K562 (cell line): ENCODE data around the gene MIDN. TPM values are rescaled to one million over a fixed set of nuclear protein-coding genes. Genes with fewer than 3 reads are reported as not detected.

Source experiments
- ARID2 ChIP-seq: fragments of 450-650 bp; IDR thresholded peaks from 2 replicates; pipeline ENCODE4 v1.6.1; 2017; ENCODE audit warnings: antibody characterized with exemption, mild to moderate bottlenecking
- CCAR2 ChIP-seq: fragments of 200-400 bp; formaldehyde crosslinking; IDR thresholded peaks from 2 replicates; pipeline ENCODE4 v1.6.1; 2017; ENCODE audit warnings: mild to moderate bottlenecking, low read depth, low read length
- COPS2 ChIP-seq: fragments of 450-650 bp; conservative IDR thresholded peaks from 2 replicates; pipeline ENCODE4 v1.6.1; 2016; ENCODE audit warnings: mild to moderate bottlenecking, moderate library complexity
- CTCF ChIP-seq, 3 experiments: IDR thresholded peaks in 2 of 3; conservative IDR thresholded peaks in 1 of 3; 2 replicates each; pipeline ENCODE4 v1.5.1; 2011 to 2012; ENCODE audit warnings: low read length in 3 of 3, mild to moderate bottlenecking in 3 of 3, control low read depth in 2 of 3, improper control_type of control experiment in 1 of 3, inconsistent platforms in 1 of 3, low read depth in 1 of 3, mixed read lengths in 1 of 3, moderate library complexity in 1 of 3; ENCODE audit not compliant: insufficient read depth in 2 of 3
- FOXK2 ChIP-seq, 2 experiments: fragments of 450-650 bp; IDR thresholded peaks in 1 of 2; conservative IDR thresholded peaks in 1 of 2; 2 replicates each; pipeline ENCODE4 v1.6.1; 2016; ENCODE audit warnings: low read depth in 2 of 2, mild to moderate bottlenecking in 1 of 2
- FOXO4 ChIP-seq: fragments of 450-650 bp; formaldehyde crosslinking; IDR thresholded peaks from 2 replicates; pipeline ENCODE4 v1.4.0; 2020; ENCODE audit warnings: mild to moderate bottlenecking, moderate library complexity
- HCFC1 ChIP-seq: IDR thresholded peaks from 2 replicates; pipeline ENCODE4 v1.6.1; 2012; ENCODE audit warnings: low read depth, low read length, improper control_type of control experiment
- KDM1A ChIP-seq, 2 experiments: fragments of 450-650 bp; IDR thresholded peaks; 2 replicates each; pipeline ENCODE4 v1.6.1; 2016; ENCODE audit warnings: mild to moderate bottlenecking in 2 of 2
- NR4A1 ChIP-seq, 2 experiments: fragments of 250-450 bp in 1 of 2; fragments of 450-650 bp in 1 of 2; sonication (Bioruptor Pico) in 1 of 2; IDR thresholded peaks; 2 replicates each; pipeline versions ENCODE4 v1.4.0 to v1.6.1; 2016 to 2020; ENCODE audit warnings: mild to moderate bottlenecking in 2 of 2, missing compliant biosample characterization in 1 of 2, missing genetic modification characterization in 1 of 2, moderate library complexity in 1 of 2
- PPARD ChIP-seq: fragments of 250-450 bp; sonication (Bioruptor Pico); IDR thresholded peaks from 2 replicates; pipeline ENCODE4 v1.8.0; 2022; ENCODE audit warnings: inconsistent platforms, mild to moderate bottlenecking, moderate library complexity
- USF1 ChIP-seq: sonication (generic); formaldehyde crosslinking; IDR thresholded peaks from 2 replicates; pipeline ENCODE4 v1.9.0; 2022; ENCODE audit warnings: mild to moderate bottlenecking, missing genetic modification reagents
- ZHX1 ChIP-seq: fragments of 150-350 bp; conservative IDR thresholded peaks from 2 replicates; pipeline ENCODE4 v1.6.1; 2014; ENCODE audit warnings: low read length
- ZNF146 ChIP-seq: IDR thresholded peaks from one replicate; pipeline ENCODE4 v1.6.1; 2018; ENCODE audit warnings: missing compliant biosample characterization; ENCODE audit not compliant: unreplicated experiment
- ZNF212 ChIP-seq: fragments of 450-650 bp; formaldehyde crosslinking; IDR thresholded peaks from 2 replicates; pipeline ENCODE4 v1.4.0; 2020; ENCODE audit warnings: mild to moderate bottlenecking
- ZNF507 ChIP-seq: conservative IDR thresholded peaks from 2 replicates; pipeline ENCODE4 v1.6.1; 2017; ENCODE audit warnings: missing genetic modification characterization, missing compliant biosample characterization
- ZNF583 ChIP-seq: fragments of 250-450 bp; sonication (Bioruptor Pico); IDR thresholded peaks from 2 replicates; pipeline ENCODE4 v1.4.0; 2020
- polyA plus RNA-seq, 8 experiments: library from polyadenylated mRNA; depleted of rRNA in 4 of 8; stranded (reverse) in 5 of 8; unstranded in 3 of 8; fragments of >200 nt; fragmentation: Nextera tagmentation in 2 of 8; fragmentation: Illumina TruSeq in 1 of 8; extraction: Ambion mirVana in 2 of 8; extraction: Trizol in 1 of 8; gene quantifications; 2 replicates each; pipeline versions ENCODE4 v1.2.1 to v1.2.3, GENCODE V29; 2011 to 2014; ENCODE audit warnings: inconsistent platforms in 1 of 8, missing spikeins in 1 of 8
- total RNA-seq, 7 experiments: library from RNA; depleted of rRNA in 6 of 7; stranded (reverse); fragments of >200 nt in 6 of 7; fragmentation: Illumina TruSeq in 2 of 7; extraction: Trizol in 2 of 7; gene quantifications; 2 replicates each; pipeline versions ENCODE4 v1.2.1 to v1.2.3, GENCODE V29; 2011 to 2021; ENCODE audit warnings: low replicate concordance in 1 of 7

MIDN gene
- total and polyA plus RNA-seq, 9 of the 15 experiments (the other 6 are each of a cell fraction or from before 2014, with no cell fraction given) = 0.17 to 120 (median 10.1) TPM

GRCh38 chr19:1205114-1206099 is 43.0 kb upstream of the MIDN start, which contains the start of gene STK11 (continued):
- TF ChIP-seq HCFC1 (0 out of 2 replicates have a peak, but pooled peaks have one; percentile 45), ZHX1 (no peak), ARID2 (no peak), ZNF583 (CRISPR knock-in tag) (peak; percentile 83), CTCF (IDR thresholded peaks at IDR 0.05 in 2 of 3, conservative IDR thresholded peaks at IDR 0.05 in 1 of 3; ENCODE audit: insufficient read depth in 2 of 3, low read depth in 1 of 3, low read length in 3 of 3) (0 out of 6 replicates have a peak, but pooled peaks of 1 of the 3 experiments have one; percentile 2), ZNF146 (CRISPR knock-in tag) (no peak), KDM1A (IDR thresholded peaks at IDR 0.05) (no peak; a peak in 1 of 4 replicates), ZNF212 (CRISPR knock-in tag) (no peak), PPARD (CRISPR knock-in tag) (no peak), CCAR2 (no peak), FOXK2 (conservative IDR thresholded peaks at IDR 0.05 in 1 of 2, IDR thresholded peaks at IDR 0.05 in 1 of 2; ENCODE audit: low read depth in 2 of 2) (peak; percentile 76 to 85), COPS2 (no peak), NR4A1 (CRISPR knock-in tag; IDR thresholded peaks at IDR 0.05) (no peak), NR4A1 (tag; IDR thresholded peaks at IDR 0.05) (peak; percentile 69; the same call in 1 of the 2 replicates), ZNF507 (tag) (no peak), FOXO4 (CRISPR knock-in tag) (no peak), USF1 (CRISPR knock-in tag) (peak; percentile 14; the same call in 1 of the 2 replicates)
